Measurements from ENCODE around the gene TMTC4.
"Not testable (repeated sequence)": the region's sequence is repeated elsewhere in the genome, so short reads cannot be mapped to it uniquely, and the experiment has no call there.

TMTC4 gene

GRCh38 chr13:100627120-100627519 lies 47.5 kb downstream of the TMTC4 start:
- Histone ChIP-seq H3K9ac (ENCODE audit: low read length) (no peak overlapping the region), H3K9me3 (ENCODE audit: control insufficient read depth, insufficient read depth, low read depth, low read length) (no peaks in the 10 kb centered on the region), H3K27ac (ENCODE audit: low read depth, low read length) (no peak overlapping the region), H3K4me3 (ENCODE audit: low read depth, low read length) (no peak overlapping the region), H3K36me3 (ENCODE audit: control insufficient read depth, insufficient read depth, low read length) (peaks cover 60% of the 10 kb centered on the region), H3K27me3 (ENCODE audit: control insufficient read depth, insufficient read depth, low read length) (no peaks in the 10 kb centered on the region), H3K4me1 (ENCODE audit: control insufficient read depth, insufficient read depth, low read length) (peaks cover 25% of the 10 kb centered on the region)

GRCh38 chr13:100625447-100625846 lies 49.1 kb downstream of the TMTC4 start:
- peaks cover 5% of the 10 kb centered on the region; the same call in 1 of the 2 replicates for H3K9me3 ChIP-seq (ENCODE audit: control insufficient read depth, insufficient read depth, low read depth, low read length)
- H3K27ac ChIP-seq (ENCODE audit: low read depth, low read length), result peak overlapping the region; percentile 54; the same call in 1 of the 2 replicates
- peaks cover 15% of the 10 kb centered on the region for H3K4me1 ChIP-seq (ENCODE audit: control insufficient read depth, insufficient read depth, low read length)
- peaks cover 67% of the 10 kb centered on the region for H3K36me3 ChIP-seq (ENCODE audit: control insufficient read depth, insufficient read depth, low read length)
- no peak overlapping the region for H3K4me3 ChIP-seq (ENCODE audit: low read depth, low read length)
- no peaks in the 10 kb centered on the region for H3K27me3 ChIP-seq (ENCODE audit: control insufficient read depth, insufficient read depth, low read length)
- no peak overlapping the region for H3K9ac ChIP-seq (ENCODE audit: low read length)

- H3K36me3 ChIP-seq (ENCODE audit: control insufficient read depth, insufficient read depth, low read length), result peaks cover 41% of the 10 kb centered on the region
- no peaks in the 10 kb centered on the region for H3K27me3 ChIP-seq (ENCODE audit: control insufficient read depth, insufficient read depth, low read length)
- no peak overlapping the region for H3K9ac ChIP-seq (ENCODE audit: low read length)
- H3K9me3 ChIP-seq (ENCODE audit: control insufficient read depth, insufficient read depth, low read depth, low read length), result peaks cover 29% of the 10 kb centered on the region
- H3K4me1 ChIP-seq (ENCODE audit: control insufficient read depth, insufficient read depth, low read length), result peaks cover 9% of the 10 kb centered on the region; the same call in 1 of the 2 replicates
- H3K4me3 ChIP-seq (ENCODE audit: low read depth, low read length), result no peak overlapping the region
- no peak overlapping the region for H3K27ac ChIP-seq (ENCODE audit: low read depth, low read length)
These were observed 53.8 kb downstream of the TMTC4 start for GRCh38 chr13:100620792-100621191.

- Histone ChIP-seq H3K9me3 (ENCODE audit: control insufficient read depth, insufficient read depth, low read depth, low read length) (peaks cover 29% of the 10 kb centered on the region), H3K27me3 (ENCODE audit: control insufficient read depth, insufficient read depth, low read length) (no peaks in the 10 kb centered on the region), H3K9ac (ENCODE audit: low read length) (no peak overlapping the region), H3K36me3 (ENCODE audit: control insufficient read depth, insufficient read depth, low read length) (peaks cover 35% of the 10 kb centered on the region), H3K4me3 (ENCODE audit: low read depth, low read length) (no peak overlapping the region), H3K4me1 (ENCODE audit: control insufficient read depth, insufficient read depth, low read length) (0 out of 2 replicates have a peak, but pooled peaks cover under 1% of the 10 kb centered on the region), H3K27ac (ENCODE audit: low read depth, low read length) (no peak overlapping the region)
These were observed 54.7 kb downstream of the TMTC4 start for GRCh38 chr13:100619940-100620339.

- not testable (repeated sequence) for H3K9ac ChIP-seq (ENCODE audit: low read length); H3K27ac ChIP-seq (ENCODE audit: low read depth, low read length); H3K4me3 ChIP-seq (ENCODE audit: low read depth, low read length); H3K27me3 ChIP-seq (ENCODE audit: control insufficient read depth, insufficient read depth, low read length); H3K4me1 ChIP-seq (ENCODE audit: control insufficient read depth, insufficient read depth, low read length)
- Histone ChIP-seq H3K36me3 (ENCODE audit: control insufficient read depth, insufficient read depth, low read length) (peaks cover 28% of the 10 kb centered on the region), H3K9me3 (ENCODE audit: control insufficient read depth, insufficient read depth, low read depth, low read length) (peaks cover 29% of the 10 kb centered on the region)
These were observed 55.7 kb downstream of the TMTC4 start for GRCh38 chr13:100618897-100619296.

GRCh38 chr13:100613031-100613430 lies 61.6 kb downstream of the TMTC4 start:
- Histone ChIP-seq H3K4me1 (ENCODE audit: control insufficient read depth, insufficient read depth, low read length) (no peaks in the 10 kb centered on the region), H3K36me3 (ENCODE audit: control insufficient read depth, insufficient read depth, low read length) (peaks cover 1% of the 10 kb centered on the region; the same call in 1 of the 2 replicates), H3K27me3 (ENCODE audit: control insufficient read depth, insufficient read depth, low read length) (no peaks in the 10 kb centered on the region), H3K4me3 (ENCODE audit: low read depth, low read length) (no peak overlapping the region), H3K9ac (ENCODE audit: low read length) (no peak overlapping the region), H3K27ac (ENCODE audit: low read depth, low read length) (no peak overlapping the region), H3K9me3 (ENCODE audit: control insufficient read depth, insufficient read depth, low read depth, low read length) (peaks cover 11% of the 10 kb centered on the region)

GRCh38 chr13:100611678-100612492 lies 62.7 kb downstream of the TMTC4 start:
- Histone ChIP-seq H3K4me1 (ENCODE audit: control insufficient read depth, insufficient read depth, low read length) (no peaks in the 10 kb centered on the region), H3K9me3 (ENCODE audit: control insufficient read depth, insufficient read depth, low read depth, low read length) (peaks cover 3% of the 10 kb centered on the region; the same call in 1 of the 2 replicates), H3K27ac (ENCODE audit: low read depth, low read length) (no peak overlapping the region), H3K9ac (ENCODE audit: low read length) (no peak overlapping the region), H3K27me3 (ENCODE audit: control insufficient read depth, insufficient read depth, low read length) (no peaks in the 10 kb centered on the region), H3K36me3 (ENCODE audit: control insufficient read depth, insufficient read depth, low read length) (0 out of 2 replicates have a peak, but pooled peaks cover 4% of the 10 kb centered on the region), H3K4me3 (ENCODE audit: low read depth, low read length) (no peak overlapping the region)

- Histone ChIP-seq H3K27me3 (ENCODE audit: control insufficient read depth, insufficient read depth, low read length) (no peaks in the 10 kb centered on the region), H3K9me3 (ENCODE audit: control insufficient read depth, insufficient read depth, low read depth, low read length) (no peaks in the 10 kb centered on the region), H3K9ac (ENCODE audit: low read length) (no peak overlapping the region), H3K4me1 (ENCODE audit: control insufficient read depth, insufficient read depth, low read length) (no peaks in the 10 kb centered on the region), H3K36me3 (ENCODE audit: control insufficient read depth, insufficient read depth, low read length) (0 out of 2 replicates have a peak, but pooled peaks cover 4% of the 10 kb centered on the region), H3K27ac (ENCODE audit: low read depth, low read length) (no peak overlapping the region), H3K4me3 (ENCODE audit: low read depth, low read length) (no peak overlapping the region)
These were observed 63.9 kb downstream of the TMTC4 start for GRCh38 chr13:100610391-100611347.

GRCh38 chr13:100608906-100609305 lies 65.7 kb downstream of the TMTC4 start:
- Histone ChIP-seq H3K4me3 (ENCODE audit: low read depth, low read length) (no peak overlapping the region), H3K27ac (ENCODE audit: low read depth, low read length) (no peak overlapping the region), H3K27me3 (ENCODE audit: control insufficient read depth, insufficient read depth, low read length) (no peaks in the 10 kb centered on the region), H3K36me3 (ENCODE audit: control insufficient read depth, insufficient read depth, low read length) (0 out of 2 replicates have a peak, but pooled peaks cover 4% of the 10 kb centered on the region), H3K9ac (ENCODE audit: low read length) (no peak overlapping the region), H3K4me1 (ENCODE audit: control insufficient read depth, insufficient read depth, low read length) (no peaks in the 10 kb centered on the region), H3K9me3 (ENCODE audit: control insufficient read depth, insufficient read depth, low read depth, low read length) (no peaks in the 10 kb centered on the region)

GRCh38 chr13:100608489-100608888 lies 66.1 kb downstream of the TMTC4 start:
- Histone ChIP-seq H3K27me3 (ENCODE audit: control insufficient read depth, insufficient read depth, low read length) (no peaks in the 10 kb centered on the region), H3K9me3 (ENCODE audit: control insufficient read depth, insufficient read depth, low read depth, low read length) (no peaks in the 10 kb centered on the region), H3K4me3 (ENCODE audit: low read depth, low read length) (no peak overlapping the region), H3K36me3 (ENCODE audit: control insufficient read depth, insufficient read depth, low read length) (0 out of 2 replicates have a peak, but pooled peaks cover 4% of the 10 kb centered on the region), H3K4me1 (ENCODE audit: control insufficient read depth, insufficient read depth, low read length) (no peaks in the 10 kb centered on the region), H3K27ac (ENCODE audit: low read depth, low read length) (no peak overlapping the region), H3K9ac (ENCODE audit: low read length) (no peak overlapping the region)
